Heart left ventricle (tissue), 13 donors: ENCODE results near the gene TDG.

Experiments
- CTCF ChIP-seq, 12 donors: fragments of 200-600 bp; sonication (generic) in 4 of 12; IDR thresholded peaks; one replicate each; pipeline versions ENCODE4 v1.5.0 to v1.8.0; 2018 to 2022; ENCODE audit warnings: antibody characterized with exemption in 12 of 12, mild to moderate bottlenecking in 5 of 12
- POLR2A ChIP-seq, 2 donors: fragments of 450-650 bp; IDR thresholded peaks; one replicate each; pipeline ENCODE4 v1.6.1; 2017; ENCODE audit warnings: antibody characterized with exemption in 2 of 2, mild to moderate bottlenecking in 2 of 2, moderate library complexity in 2 of 2
- donor health status: ischemic (EF 13 %, LVEDD 7.1; RV severe dilation, severe dysfunction).
- donor health status: DM: no; HTN: yes; CAD: no.
- donor health status: DM: no; HTN: no; CAD: no.
- donor health status: ischemic (EF 25% LVEDD 6.9; RV normal size, moderate dysfunction).
- donor health status: ischemic (EF 25% LVEDD 5.7; RV mildly dilated, moderate dysfunction).
- donor health status: ischemic (EF 35%, LVEDD 5.7; RV mildly dilated, moderate dysfunction).
- donor health status: nonischemic (EF 11% LVEDD 7.7; RV severe dilation, severe dysfunction).
- donor health status: DM: yes; HTN: yes; CAD: no.
- donor health status: PGD.
- donor health status: ischemic (EF 29% LVEDD 5.4; RV normal size, mild dysfunction).
- donor health status: nonischemic (EF 23%, LVEDD 6.1; RV moderate dilation, normal function).

GRCh38 chr12:104006929-104007328 lies 41.3 kb downstream of the TDG start:
- no peak for TF ChIP-seq CTCF (IDR thresholded peaks at IDR 0.05)
- no peak for TF ChIP-seq POLR2A (IDR thresholded peaks at IDR 0.05)
